ENCODE data around the gene SEMA3F.
"Not testable (repeated sequence)": the region's sequence is repeated elsewhere in the genome, so short reads cannot be mapped to it uniquely, and the experiment has no call there.

SEMA3F gene

GRCh38 chr3:50215529-50215928, 60.4 kb downstream of the SEMA3F start:
- no peak for DNase-seq

- no peak for DNase-seq
Measured at GRCh38 chr3:50217681-50218080, 62.6 kb downstream of the SEMA3F start.

- no peak for DNase-seq
Measured at GRCh38 chr3:50218448-50218847, 63.3 kb downstream of the SEMA3F start.

GRCh38 chr3:50219285-50219684, 64.2 kb downstream of the SEMA3F start:
- no peak for DNase-seq

- DNase-seq = no peak
Measured at GRCh38 chr3:50220109-50220508, 65.0 kb downstream of the SEMA3F start.

GRCh38 chr3:50221051-50221410, 65.9 kb downstream of the SEMA3F start:
- DNase-seq = no peak

- no peak for DNase-seq
Measured at GRCh38 chr3:50221411-50222168, 66.5 kb downstream of the SEMA3F start.

GRCh38 chr3:50222169-50222528, 67.0 kb downstream of the SEMA3F start:
- no peak for DNase-seq

- no peak for DNase-seq
Measured at GRCh38 chr3:50224639-50225038, 69.5 kb downstream of the SEMA3F start.

- DNase-seq = no peak
Measured at GRCh38 chr3:50226888-50227389, 71.8 kb downstream of the SEMA3F start.

GRCh38 chr3:50227390-50228183, 72.5 kb downstream of the SEMA3F start:
- DNase-seq = peak; percentile 88

GRCh38 chr3:50228184-50228763, 73.2 kb downstream of the SEMA3F start:
- not testable (repeated sequence) for DNase-seq

GRCh38 chr3:50229490-50229889, 74.4 kb downstream of the SEMA3F start:
- DNase-seq = no peak

GRCh38 chr3:50230104-50230793, 75.1 kb downstream of the SEMA3F start:
- no peak for DNase-seq

- no peak for DNase-seq
Measured at GRCh38 chr3:50230794-50231125, 75.6 kb downstream of the SEMA3F start.

GRCh38 chr3:50231581-50231980, 76.5 kb downstream of the SEMA3F start:
- DNase-seq = no peak

- no peak for DNase-seq
Measured at GRCh38 chr3:50232303-50232702, 77.2 kb downstream of the SEMA3F start.

- no peak for DNase-seq
Measured at GRCh38 chr3:50233176-50233575, 78.1 kb downstream of the SEMA3F start.

GRCh38 chr3:50235716-50236483, 80.8 kb downstream of the SEMA3F start, which contains the start of gene GNAI2:
GNAI2 (plus strand) TSS chr3:50236204; CDS start chr3:50236336, 132 bp downstream.
- DNase-seq = peak; percentile 99

- DNase-seq = no peak
Measured at GRCh38 chr3:50236484-50237132, 81.5 kb downstream of the SEMA3F start.

- DNase-seq = no peak
Measured at GRCh38 chr3:50237133-50237651, 82.1 kb downstream of the SEMA3F start.
